ENCODE results near the gene CHST15.

GRCh38 chr10:124033887-124034218 lies 59.5 kb downstream of the CHST15 start:
- TF ChIP-seq CTCF (IDR thresholded peaks at IDR 0.05; ENCODE audit: low read depth, low read length, poor library complexity, severe bottlenecking), result no peak
- no peak for TF ChIP-seq EZH2phosphoT487 (IDR thresholded peaks at IDR 0.05; ENCODE audit: borderline replicate concordance, low read length)
